Fibroblast of peridontal ligament (primary cell): ENCODE results near the gene KIF3B.
A peak's percentile ranks its signal among the peaks of the same experiment; 100 is the strongest.
"Not testable (repeated sequence)": the region's sequence is repeated elsewhere in the genome, so short reads cannot be mapped to it uniquely, and the experiment has no call there.

Experiments used
- DNase-seq: peaks from one replicate; pipeline ENCODE4 v3.0.0-alpha.2; 2010; ENCODE audit errors: extremely low read depth

KIF3B gene

GRCh38 chr20:32277361-32278198 lies at the start of gene KIF3B:
KIF3B (plus strand) TSS chr20:32277651; CDS start chr20:32309778, 32,127 bp downstream.
- DNase-seq, result peak; percentile 88

GRCh38 chr20:32227744-32228688 lies 49.4 kb upstream of the KIF3B start:
- no peak for DNase-seq

- no peak for DNase-seq
These were observed 48.2 kb upstream of the KIF3B start for GRCh38 chr20:32229251-32229747.

GRCh38 chr20:32230707-32231106 lies 46.7 kb upstream of the KIF3B start:
- no peak for DNase-seq

- DNase-seq, result no peak
These were observed 46.2 kb upstream of the KIF3B start for GRCh38 chr20:32231245-32231644.

- no peak for DNase-seq
These were observed 45.6 kb upstream of the KIF3B start for GRCh38 chr20:32231847-32232246.

GRCh38 chr20:32232326-32232886 lies 45.0 kb upstream of the KIF3B start:
- DNase-seq, result no peak

- no peak for DNase-seq
These were observed 44.2 kb upstream of the KIF3B start for GRCh38 chr20:32233286-32233685.

- DNase-seq, result no peak
These were observed 43.2 kb upstream of the KIF3B start for GRCh38 chr20:32234135-32234808.

- DNase-seq, result no peak
These were observed 42.0 kb upstream of the KIF3B start for GRCh38 chr20:32235331-32236047.

- DNase-seq, result no peak
These were observed 41.4 kb upstream of the KIF3B start for GRCh38 chr20:32236048-32236533.

- DNase-seq, result no peak
These were observed 40.6 kb upstream of the KIF3B start for GRCh38 chr20:32236819-32237218.

GRCh38 chr20:32237419-32237818 lies 40.0 kb upstream of the KIF3B start:
- DNase-seq, result no peak

- DNase-seq, result no peak
These were observed 38.7 kb upstream of the KIF3B start for GRCh38 chr20:32238483-32239425.

- no peak for DNase-seq
These were observed 37.2 kb upstream of the KIF3B start for GRCh38 chr20:32240205-32240604.

- no peak for DNase-seq
These were observed 35.6 kb upstream of the KIF3B start for GRCh38 chr20:32241807-32242206.

- DNase-seq, result no peak
These were observed 33.2 kb upstream of the KIF3B start for GRCh38 chr20:32244150-32244823.

- no peak for DNase-seq
These were observed 32.5 kb upstream of the KIF3B start for GRCh38 chr20:32244959-32245358.

GRCh38 chr20:32246208-32246607 lies 31.2 kb upstream of the KIF3B start:
- DNase-seq, result not testable (repeated sequence)
